ENCODE results near the gene TRPV2. TPM values are rescaled to one million over a fixed set of nuclear protein-coding genes. Genes with fewer than 3 reads are reported as not detected.

Gene TRPV2
- total RNA-seq, 3 donors from 2014 or later: 4.8 to 15.2 (median 13.3) TPM

GRCh38 chr17:16471295-16471694, 55.9 kb downstream of the TRPV2 start:
- H3K4me1 ChIP-seq (ENCODE audit: low read depth): peaks cover 9% of the 10 kb centered on the region

GRCh38 chr17:16472539-16472938, 57.2 kb downstream of the TRPV2 start:
- no peaks in the 10 kb centered on the region for H3K9me3 ChIP-seq
- ATAC-seq (no peak), DNase-seq (no peak)
- intact Hi-C loops (cut with DNase I, micrococcal nuclease): no loop called here
- no peaks in the 10 kb centered on the region for H3K36me3 ChIP-seq (ENCODE audit: low read depth)
- no peak for TF ChIP-seq CTCF (IDR thresholded peaks at IDR 0.05)
- H3K4me1 ChIP-seq (ENCODE audit: low read depth): peaks cover 4% of the 10 kb centered on the region
- no peak overlapping the region for H3K4me3 ChIP-seq

More at GRCh38 chr17:16471295-16471694, 55.9 kb downstream of the TRPV2 start:
- intact Hi-C loops (cut with DNase I, micrococcal nuclease): no loop called here
- Histone ChIP-seq H3K36me3 (ENCODE audit: low read depth) (no peaks in the 10 kb centered on the region), H3K9me3 (no peaks in the 10 kb centered on the region), H3K4me3 (no peak overlapping the region)
- DNase-seq (peak in 1 of 3 donors; percentile 20), ATAC-seq (no peak)
- no peak for TF ChIP-seq CTCF (IDR thresholded peaks at IDR 0.05)

GRCh38 chr17:16473044-16474011, 58.0 kb downstream of the TRPV2 start:
- ATAC-seq (no peak), DNase-seq (no peak)
- Histone ChIP-seq H3K9me3 (no peaks in the 10 kb centered on the region), H3K36me3 (ENCODE audit: low read depth) (no peaks in the 10 kb centered on the region), H3K4me1 (ENCODE audit: low read depth) (peaks cover 6% of the 10 kb centered on the region), H3K4me3 (no peak overlapping the region)
- intact Hi-C loops (cut with DNase I, micrococcal nuclease): no loop called here
- no peak for TF ChIP-seq CTCF (IDR thresholded peaks at IDR 0.05)

GRCh38 chr17:16474012-16474725, 58.8 kb downstream of the TRPV2 start:
- TF ChIP-seq CTCF (IDR thresholded peaks at IDR 0.05): no peak
- intact Hi-C loops (cut with DNase I, micrococcal nuclease): no loop called here
- DNase-seq: no peak
- H3K36me3 ChIP-seq (ENCODE audit: low read depth): no peaks in the 10 kb centered on the region
- no peak for ATAC-seq
- H3K4me1 ChIP-seq (ENCODE audit: low read depth): peaks cover 4% of the 10 kb centered on the region
- H3K9me3 ChIP-seq: no peaks in the 10 kb centered on the region
- H3K4me3 ChIP-seq: no peak overlapping the region

- Histone ChIP-seq H3K36me3 (ENCODE audit: low read depth) (no peaks in the 10 kb centered on the region), H3K9me3 (no peaks in the 10 kb centered on the region), H3K4me1 (ENCODE audit: low read depth) (peaks cover 4% of the 10 kb centered on the region), H3K4me3 (no peak overlapping the region)
- DNase-seq (no peak), ATAC-seq (no peak)
- intact Hi-C loops (cut with DNase I, micrococcal nuclease): no loop called here
- no peak for TF ChIP-seq CTCF (IDR thresholded peaks at IDR 0.05)
Measured at GRCh38 chr17:16475179-16475704, 59.9 kb downstream of the TRPV2 start.

All from mucosa of descending colon (tissue), 3 donors.